Neural progenitor cell (in vitro differentiated cells): ENCODE data around the gene CNTNAP4. TPM values are rescaled to one million over a fixed set of nuclear protein-coding genes. Genes with fewer than 3 reads are reported as not detected.

Experiments
- DNase-seq: peaks from one replicate; pipeline ENCODE4 v3.0.0-alpha.2; 2016; ENCODE audit warnings: low spot score
- H2AFZ ChIP-seq: fragments of 200-600 bp; sonication (generic); replicated peaks from 2 replicates; pipeline ENCODE4 v1.6.1; 2016; ENCODE audit warnings: antibody characterized with exemption
- H3F3A ChIP-seq: fragments of 200-600 bp; sonication (generic); 2 replicates; pipeline ENCODE4 v1.6.1; 2016; ENCODE audit warnings: antibody characterized with exemption, low read depth
- H3K27ac ChIP-seq: fragments of 200-600 bp; sonication (generic); 2 replicates; pipeline ENCODE4 v1.5.1; 2016; ENCODE audit warnings: mild to moderate bottlenecking
- H3K27me3 ChIP-seq: fragments of 200-600 bp; sonication (generic); 2 replicates; pipeline ENCODE4 v1.6.1; 2016; ENCODE audit warnings: mild to moderate bottlenecking, moderate library complexity
- H3K36me3 ChIP-seq: fragments of 200-600 bp; sonication (generic); 2 replicates; pipeline ENCODE4 v1.5.1; 2016
- H3K4me1 ChIP-seq: fragments of 200-600 bp; sonication (generic); 2 replicates; pipeline ENCODE4 v1.6.1; 2016; ENCODE audit warnings: mixed run types
- H3K4me2 ChIP-seq: fragments of 200-600 bp; sonication (generic); 2 replicates; pipeline ENCODE4 v1.6.1; 2016
- H3K4me3 ChIP-seq: fragments of 200-600 bp; sonication (generic); 2 replicates; pipeline ENCODE4 v1.5.1; 2016
- H3K79me2 ChIP-seq: fragments of 200-600 bp; sonication (generic); 2 replicates; pipeline ENCODE4 v1.6.1; 2016; ENCODE audit warnings: low read depth
- H3K9ac ChIP-seq: fragments of 200-600 bp; sonication (generic); 2 replicates; pipeline ENCODE4 v1.6.1; 2016
- H3K9me3 ChIP-seq: fragments of 200-600 bp; sonication (generic); 2 replicates; pipeline ENCODE4 v1.5.1; 2016; ENCODE audit warnings: low read depth
- H4K20me1 ChIP-seq: fragments of 200-600 bp; sonication (generic); 2 replicates; pipeline ENCODE4 v1.6.1; 2016; ENCODE audit warnings: low read depth
- H3K27ac Mint-ChIP-seq: 3 replicates; pipeline ENCODE4 v1.8.0; 2021; ENCODE audit warnings: mixed read lengths
- H3K27me3 Mint-ChIP-seq: 2 replicates; pipeline ENCODE4 v1.8.0; 2022; ENCODE audit warnings: low read depth, mild to moderate bottlenecking, inconsistent platforms, moderate library complexity, mixed read lengths; ENCODE audit not compliant: insufficient read depth
- H3K36me3 Mint-ChIP-seq: 3 replicates; pipeline ENCODE4 v1.8.0; 2021; ENCODE audit warnings: mixed read lengths
- H3K4me1 Mint-ChIP-seq: 3 replicates; pipeline ENCODE4 v1.8.0; 2021; ENCODE audit warnings: mixed read lengths
- H3K4me3 Mint-ChIP-seq: 3 replicates; pipeline ENCODE4 v1.8.0; 2021; ENCODE audit warnings: mild to moderate bottlenecking, moderate library complexity, mixed read lengths
- H3K9me3 Mint-ChIP-seq: 3 replicates; pipeline ENCODE4 v1.8.0; 2020; ENCODE audit warnings: mixed read lengths
- EZH2 ChIP-seq: fragments of 200-600 bp; sonication (generic); IDR thresholded peaks from 2 replicates; pipeline ENCODE4 v1.6.1; 2017; ENCODE audit warnings: antibody characterized with exemption, mild to moderate bottlenecking, moderate library complexity
- EZH2phosphoT487 ChIP-seq: fragments of 200-600 bp; sonication (generic); IDR thresholded peaks from 2 replicates; pipeline ENCODE4 v1.6.1; 2017; ENCODE audit warnings: antibody characterized with exemption
- total RNA-seq: library from RNA; depleted of rRNA; stranded (reverse); fragments of >200 nt; gene quantifications from 2 replicates; pipeline ENCODE4 v1.2.3, GENCODE V29; 2015; ENCODE audit warnings: low replicate concordance
- TF ChIP-seq, protein P1 (sequence below): fragments of 200-600 bp; sonication (generic); IDR thresholded peaks from 2 replicates; pipeline ENCODE4 v1.5.1; 2017; ENCODE audit warnings: antibody characterized with exemption, mild to moderate bottlenecking

CNTNAP4 gene
- total RNA-seq, 1 donor from 2014 or later, result 0.41 TPM

DNA sequence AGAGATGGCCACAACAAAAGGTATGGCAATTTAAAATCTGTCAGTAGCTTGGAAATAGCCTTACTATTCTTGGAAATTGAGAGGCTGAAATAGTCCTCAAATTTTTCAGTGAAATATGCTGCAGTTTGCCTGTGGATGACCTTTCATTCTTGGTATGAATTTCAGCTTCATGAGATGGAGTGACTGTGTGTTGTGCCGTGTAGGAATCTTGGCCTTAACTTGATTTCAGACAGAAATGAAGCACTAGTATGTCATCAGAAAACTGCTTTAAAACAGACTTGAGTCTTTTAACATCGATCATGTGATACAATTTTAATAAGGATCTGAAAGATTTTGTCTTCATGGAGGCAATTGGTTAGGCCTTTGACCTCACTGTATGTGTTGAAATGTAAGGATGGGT lies 247.2 kb downstream of the CNTNAP4 start:
- Histone ChIP-seq H2AFZ (no peak overlapping the region), H3K9me3 (no peaks in the 10 kb centered on the region), H3K36me3 (no peaks in the 10 kb centered on the region), H3K9ac (no peak overlapping the region), H4K20me1 (no peaks in the 10 kb centered on the region), H3K79me2 (no peaks in the 10 kb centered on the region), H3K27me3 (no peaks in the 10 kb centered on the region), H3K4me1 (peaks cover 3% of the 10 kb centered on the region), H3F3A (no peaks in the 10 kb centered on the region), H3K4me2 (no peak overlapping the region), H3K4me3 (no peak overlapping the region), H3K27ac (no peak overlapping the region)
- TF ChIP-seq, protein P1, sequence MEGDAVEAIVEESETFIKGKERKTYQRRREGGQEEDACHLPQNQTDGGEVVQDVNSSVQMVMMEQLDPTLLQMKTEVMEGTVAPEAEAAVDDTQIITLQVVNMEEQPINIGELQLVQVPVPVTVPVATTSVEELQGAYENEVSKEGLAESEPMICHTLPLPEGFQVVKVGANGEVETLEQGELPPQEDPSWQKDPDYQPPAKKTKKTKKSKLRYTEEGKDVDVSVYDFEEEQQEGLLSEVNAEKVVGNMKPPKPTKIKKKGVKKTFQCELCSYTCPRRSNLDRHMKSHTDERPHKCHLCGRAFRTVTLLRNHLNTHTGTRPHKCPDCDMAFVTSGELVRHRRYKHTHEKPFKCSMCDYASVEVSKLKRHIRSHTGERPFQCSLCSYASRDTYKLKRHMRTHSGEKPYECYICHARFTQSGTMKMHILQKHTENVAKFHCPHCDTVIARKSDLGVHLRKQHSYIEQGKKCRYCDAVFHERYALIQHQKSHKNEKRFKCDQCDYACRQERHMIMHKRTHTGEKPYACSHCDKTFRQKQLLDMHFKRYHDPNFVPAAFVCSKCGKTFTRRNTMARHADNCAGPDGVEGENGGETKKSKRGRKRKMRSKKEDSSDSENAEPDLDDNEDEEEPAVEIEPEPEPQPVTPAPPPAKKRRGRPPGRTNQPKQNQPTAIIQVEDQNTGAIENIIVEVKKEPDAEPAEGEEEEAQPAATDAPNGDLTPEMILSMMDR, result no peak
- Mint-ChIP-seq H3K4me1 (peaks cover 31% of the 10 kb centered on the region), H3K4me3 (no peak overlapping the region), H3K9me3 (no peaks in the 10 kb centered on the region), H3K36me3 (no peaks in the 10 kb centered on the region), H3K27me3 (no peaks in the 10 kb centered on the region), H3K27ac (no peak overlapping the region)
- no peak for DNase-seq

DNA sequence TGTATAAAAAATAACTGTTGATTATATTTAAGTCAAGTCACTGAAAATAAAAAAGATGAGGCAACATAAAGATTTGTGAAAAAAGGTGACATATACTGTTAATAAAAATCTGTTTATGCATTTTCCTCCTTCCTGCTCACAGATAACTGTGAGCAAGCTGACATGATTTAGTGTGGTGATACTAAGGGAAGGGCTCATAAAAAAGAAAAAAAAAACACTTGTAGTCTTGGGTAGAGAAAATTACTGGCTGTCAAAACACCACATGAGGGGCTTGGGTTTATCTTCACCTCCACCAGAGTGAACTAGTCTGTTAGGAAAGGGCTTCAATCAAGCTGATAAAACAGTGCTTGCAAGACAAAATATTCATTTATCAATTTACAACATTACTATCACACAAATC lies 247.6 kb downstream of the CNTNAP4 start:
- Histone ChIP-seq H3F3A (no peaks in the 10 kb centered on the region), H3K9me3 (no peaks in the 10 kb centered on the region), H3K27ac (no peak overlapping the region), H2AFZ (no peak overlapping the region), H3K36me3 (no peaks in the 10 kb centered on the region), H3K4me3 (no peak overlapping the region), H3K79me2 (no peaks in the 10 kb centered on the region), H3K4me2 (no peak overlapping the region), H3K4me1 (no peaks in the 10 kb centered on the region), H4K20me1 (no peaks in the 10 kb centered on the region), H3K27me3 (no peaks in the 10 kb centered on the region), H3K9ac (no peak overlapping the region)
- no peak for TF ChIP-seq EZH2phosphoT487
- H3K36me3 Mint-ChIP-seq, result no peaks in the 10 kb centered on the region
- DNase-seq, result no peak
- H3K27me3 Mint-ChIP-seq, result no peaks in the 10 kb centered on the region
- no peaks in the 10 kb centered on the region for H3K9me3 Mint-ChIP-seq
- no peak overlapping the region for H3K27ac Mint-ChIP-seq
- no peak overlapping the region for H3K4me3 Mint-ChIP-seq
- peaks cover 28% of the 10 kb centered on the region for H3K4me1 Mint-ChIP-seq

DNA sequence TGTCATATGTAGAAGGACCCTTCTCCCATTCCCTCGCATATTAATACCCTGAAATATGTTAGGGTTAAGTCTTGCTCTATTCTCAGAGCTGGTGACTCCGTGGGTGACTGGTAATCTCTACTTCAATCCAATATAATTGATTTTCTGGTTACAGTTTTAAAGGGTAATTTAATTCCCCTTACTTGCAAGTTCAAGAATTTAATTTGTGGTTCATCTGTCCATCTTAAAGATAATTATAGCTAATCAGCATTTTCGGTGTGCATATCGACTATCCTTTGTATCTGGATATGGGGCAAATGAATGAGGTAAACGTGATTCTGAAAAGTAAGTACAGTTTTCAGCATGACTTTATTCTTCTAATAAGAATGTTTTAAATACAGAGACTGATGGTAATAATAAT lies 250.0 kb downstream of the CNTNAP4 start:
- H3K4me1 ChIP-seq, result no peaks in the 10 kb centered on the region
- DNase-seq, result no peak
- H3K27ac Mint-ChIP-seq, result no peak overlapping the region
- TF ChIP-seq EZH2phosphoT487, result no peak
- TF ChIP-seq EZH2, result no peak
- TF ChIP-seq, protein P1, result no peak
- no peaks in the 10 kb centered on the region for H3K9me3 ChIP-seq
- H3K36me3 Mint-ChIP-seq, result no peaks in the 10 kb centered on the region
- H3K4me3 ChIP-seq, result no peak overlapping the region
- no peaks in the 10 kb centered on the region for H4K20me1 ChIP-seq
- H3F3A ChIP-seq, result no peaks in the 10 kb centered on the region
- H3K9ac ChIP-seq, result no peak overlapping the region
- no peaks in the 10 kb centered on the region for H3K27me3 ChIP-seq
- H3K4me2 ChIP-seq, result no peak overlapping the region
- no peaks in the 10 kb centered on the region for H3K27me3 Mint-ChIP-seq
- no peaks in the 10 kb centered on the region for H3K36me3 ChIP-seq
- H3K27ac ChIP-seq, result no peak overlapping the region
- no peaks in the 10 kb centered on the region for H3K79me2 ChIP-seq
- no peak overlapping the region for H2AFZ ChIP-seq
- H3K9me3 Mint-ChIP-seq, result no peaks in the 10 kb centered on the region
- no peak overlapping the region for H3K4me3 Mint-ChIP-seq
- H3K4me1 Mint-ChIP-seq, result peaks cover 14% of the 10 kb centered on the region

DNA sequence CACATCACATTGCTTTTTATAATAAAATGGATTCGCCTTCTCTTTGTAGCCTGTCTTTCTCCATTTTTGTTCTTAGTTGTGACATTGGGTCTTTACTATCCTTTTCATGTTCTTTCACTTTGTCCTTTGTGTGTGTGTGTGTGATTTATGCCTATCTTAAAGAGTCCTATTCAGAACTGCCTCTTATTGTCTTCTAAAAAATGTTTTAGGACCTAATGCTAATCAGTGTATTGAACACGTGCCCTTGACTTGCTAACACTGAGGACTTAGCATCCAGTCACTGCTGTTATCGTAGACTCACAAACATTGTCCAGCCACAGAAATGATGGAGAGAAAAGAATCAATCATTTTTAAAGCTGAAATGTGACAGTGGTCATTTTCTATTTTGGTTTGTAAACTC lies 251.9 kb downstream of the CNTNAP4 start:
- Histone ChIP-seq H3K9me3 (no peaks in the 10 kb centered on the region), H3K36me3 (no peaks in the 10 kb centered on the region), H3K27ac (no peak overlapping the region), H3K4me1 (no peaks in the 10 kb centered on the region), H4K20me1 (no peaks in the 10 kb centered on the region), H3K79me2 (no peaks in the 10 kb centered on the region), H3F3A (no peaks in the 10 kb centered on the region), H3K9ac (no peak overlapping the region), H3K4me2 (no peak overlapping the region), H3K4me3 (no peak overlapping the region), H3K27me3 (no peaks in the 10 kb centered on the region), H2AFZ (no peak overlapping the region)
- peaks cover 14% of the 10 kb centered on the region for H3K4me1 Mint-ChIP-seq
- DNase-seq, result no peak
- no peaks in the 10 kb centered on the region for H3K9me3 Mint-ChIP-seq
- no peak for TF ChIP-seq EZH2phosphoT487
- no peak for TF ChIP-seq EZH2
- TF ChIP-seq, protein P1, result no peak
- H3K27me3 Mint-ChIP-seq, result no peaks in the 10 kb centered on the region
- no peak overlapping the region for H3K27ac Mint-ChIP-seq
- no peak overlapping the region for H3K4me3 Mint-ChIP-seq
- no peaks in the 10 kb centered on the region for H3K36me3 Mint-ChIP-seq
